ENCODE data around the gene MTHFS.

- TF ChIP-seq CTCF (IDR thresholded peaks at IDR 0.05; ENCODE audit: poor library complexity, severe bottlenecking) (no peak), EZH2 (IDR thresholded peaks at IDR 0.05; ENCODE audit: borderline replicate concordance, insufficient read depth, low read length, poor library complexity, severe bottlenecking) (no peak), POLR2AphosphoS5 (IDR thresholded peaks at IDR 0.05) (no peak), RAD21 (conservative IDR thresholded peaks at IDR 0.05) (no peak), EP300 (conservative IDR thresholded peaks at IDR 0.05; ENCODE audit: poor library complexity, severe bottlenecking) (no peak), REST (IDR thresholded peaks at IDR 0.05; ENCODE audit: borderline replicate concordance) (no peak), MXI1 (conservative IDR thresholded peaks at IDR 0.05; ENCODE audit: poor library complexity, severe bottlenecking) (no peak), TAF1 (IDR thresholded peaks at IDR 0.05; ENCODE audit: low read depth) (no peak), SMC3 (conservative IDR thresholded peaks at IDR 0.05; ENCODE audit: poor library complexity) (no peak)
Measured at GRCh38 chr15:79831604-79832003, 65.2 kb downstream of the MTHFS start.
